ENCODE measurements around the gene CEP55.

The CEP55 gene

GRCh38 chr10:93469454-93469853 lies 27.0 kb upstream of the CEP55 start:
- no peak for DNase-seq

- no peak for DNase-seq
These were observed 25.2 kb upstream of the CEP55 start for GRCh38 chr10:93471110-93471651.

GRCh38 chr10:93473161-93473560 lies 23.3 kb upstream of the CEP55 start:
- no peak for DNase-seq

- DNase-seq: no peak
These were observed 22.5 kb upstream of the CEP55 start for GRCh38 chr10:93473804-93474472.

GRCh38 chr10:93475227-93475626 lies 21.2 kb upstream of the CEP55 start:
- no peak for DNase-seq

GRCh38 chr10:93475871-93476270 lies 20.5 kb upstream of the CEP55 start:
- DNase-seq: no peak

DNA sequence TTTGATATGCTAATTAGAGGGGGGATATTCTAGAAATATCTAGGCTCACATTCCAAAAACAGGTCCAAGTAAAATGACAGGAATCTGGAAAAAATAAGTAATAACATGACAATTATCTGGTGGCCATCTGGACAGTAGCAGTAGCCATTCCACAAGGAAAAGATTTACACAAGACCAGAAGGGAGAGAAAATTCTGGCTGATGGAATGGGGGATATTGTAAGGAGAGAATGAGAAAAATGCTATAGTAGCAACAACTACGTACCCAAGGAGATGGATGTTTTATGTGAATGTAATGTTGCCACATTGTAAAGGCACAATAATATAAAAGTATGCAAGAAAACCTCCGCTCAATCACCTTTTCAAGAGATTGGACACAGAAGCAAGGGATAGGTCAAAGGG lies 19.7 kb upstream of the CEP55 start:
- DNase-seq: no peak

GRCh38 chr10:93478873-93479272 lies 17.5 kb upstream of the CEP55 start:
- DNase-seq: no peak

DNA sequence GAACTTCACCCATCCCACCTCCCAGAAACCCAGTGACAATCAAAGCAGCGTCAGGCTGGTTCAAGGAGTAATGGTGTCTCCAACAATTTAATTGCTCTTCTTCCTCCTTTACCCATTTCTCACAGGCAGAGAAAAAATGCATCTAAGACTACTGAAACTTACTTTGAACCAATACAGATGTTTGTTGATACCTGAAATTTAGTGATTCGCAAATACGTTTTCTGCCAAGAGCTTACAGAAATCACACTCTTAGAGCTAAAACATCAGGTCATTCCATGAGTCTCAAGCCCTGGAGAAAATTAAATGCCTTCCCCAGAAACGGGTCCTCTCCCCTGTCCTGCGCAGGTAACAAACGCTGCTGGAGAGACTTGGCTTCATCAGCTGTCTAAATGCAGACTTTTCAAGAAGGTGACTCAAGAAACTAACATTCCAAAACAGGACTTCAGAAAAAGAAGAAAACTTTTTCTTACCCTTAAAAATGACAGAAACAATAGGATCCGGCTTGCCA lies 14.7 kb upstream of the CEP55 start:
- no peak for DNase-seq

GRCh38 chr10:93482145-93482834 lies 14.1 kb upstream of the CEP55 start, which contains the start of gene MYOF:
TSS of gene MYOF (minus strand) at chr10:93482334. CDS start at chr10:93482194, 140 bp downstream.
- DNase-seq: peak in 10 of 51 donors; percentile 3 to 37 (median 20)

DNA sequence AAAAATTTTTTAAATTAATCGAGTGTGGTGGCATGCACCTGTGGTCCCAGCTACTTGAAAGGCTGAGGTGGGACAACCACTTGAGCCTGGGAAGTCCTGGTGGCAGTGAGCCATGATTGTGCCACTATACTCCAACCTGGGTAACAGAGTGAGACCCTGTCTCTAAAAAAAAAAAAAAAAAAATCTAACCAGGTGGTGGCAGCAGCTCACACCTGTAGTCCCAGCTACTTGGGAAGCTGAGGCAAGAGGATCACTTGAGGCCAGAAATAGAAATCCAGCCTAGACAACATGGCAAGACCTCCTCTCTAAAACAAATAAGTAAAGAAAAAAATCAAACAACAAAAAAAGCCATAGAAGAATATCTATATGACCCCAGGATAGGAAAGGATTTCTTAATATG lies 10.7 kb upstream of the CEP55 start:
- DNase-seq: no peak

GRCh38 chr10:93488956-93489528 lies 7.4 kb upstream of the CEP55 start:
- no peak for DNase-seq

DNA sequence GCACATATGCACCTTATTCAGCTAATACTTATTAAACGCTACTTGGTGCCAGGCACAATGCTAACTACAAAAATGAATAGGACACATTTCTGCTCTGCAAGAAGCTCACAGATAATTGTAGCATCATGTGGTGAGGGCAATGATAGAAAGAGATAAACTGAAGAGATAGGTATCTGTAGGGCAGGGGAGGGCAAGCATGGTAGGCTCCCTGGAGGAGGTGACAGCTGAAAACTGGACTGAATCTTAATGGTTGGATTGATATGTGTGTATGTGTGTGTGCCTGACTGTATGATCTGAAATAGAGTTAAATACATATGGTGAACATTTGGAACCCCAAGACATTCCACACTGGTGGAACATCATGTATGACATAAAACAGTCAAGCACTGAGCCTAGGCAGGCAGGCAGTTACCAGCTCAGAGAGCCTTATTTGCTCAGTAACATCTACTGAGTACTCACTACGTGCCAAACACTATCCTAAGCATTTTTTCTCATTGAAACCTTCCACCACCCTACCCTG lies 4.8 kb upstream of the CEP55 start:
- no peak for DNase-seq

GRCh38 chr10:93493162-93493561 lies 3.2 kb upstream of the CEP55 start:
- DNase-seq: no peak

- no peak for DNase-seq
These were observed 1.9 kb upstream of the CEP55 start for GRCh38 chr10:93494494-93494893.

DNA sequence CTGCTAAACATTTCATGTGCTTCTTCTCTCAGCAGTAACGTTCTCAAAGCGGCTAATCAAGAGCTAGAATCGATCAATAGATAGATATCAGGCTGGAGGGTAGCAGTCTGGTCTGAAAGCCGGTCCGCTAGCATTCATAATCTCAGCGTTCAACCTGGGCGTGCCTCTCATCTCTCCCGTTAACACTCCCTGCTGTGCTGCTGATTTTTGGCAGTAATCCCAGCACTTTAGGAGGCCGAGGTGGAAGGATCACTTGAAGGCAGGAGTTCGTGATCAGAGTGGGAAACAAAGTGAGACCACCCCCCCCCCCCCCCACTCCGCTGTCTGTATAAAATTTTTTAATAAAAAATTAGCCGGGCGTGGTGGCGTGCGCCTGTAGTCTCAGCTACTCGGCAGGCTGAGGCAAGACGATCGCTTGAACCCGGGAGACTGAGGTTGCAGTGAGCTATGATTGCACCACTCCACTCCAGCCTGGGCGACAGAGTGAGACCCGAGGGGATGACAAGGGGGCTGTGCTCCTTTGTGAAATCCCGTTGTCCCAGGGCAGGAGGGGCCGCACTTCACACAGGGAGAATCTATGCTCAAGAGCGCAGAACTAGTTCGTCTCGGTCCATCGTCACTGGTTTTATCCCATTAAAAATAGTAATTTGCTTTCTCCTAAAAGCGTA lies 624 bp upstream of the CEP55 start:
- DNase-seq: peak in 3 of 51 donors; percentile 34 to 52 (median 45)

DNA sequence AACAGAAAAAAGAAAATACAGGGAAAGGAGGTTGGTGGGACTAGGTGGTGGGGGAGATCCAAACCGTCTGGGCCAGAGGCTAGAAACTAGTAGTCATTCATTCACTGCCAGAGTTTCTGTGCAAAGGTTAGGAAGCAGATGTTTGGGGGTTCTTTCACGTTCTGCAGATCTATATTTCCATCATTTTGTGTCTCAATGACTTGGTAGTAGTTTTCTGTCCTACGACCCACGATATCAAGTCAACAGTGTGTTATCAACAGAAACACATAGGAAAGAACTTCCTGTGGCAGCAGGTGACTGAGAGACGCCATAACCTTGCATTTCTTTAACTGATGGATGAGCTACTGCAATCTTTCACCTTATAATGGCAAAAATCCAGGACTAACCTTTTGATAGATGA lies 1.8 kb downstream of the CEP55 start:
- DNase-seq: no peak

DNA sequence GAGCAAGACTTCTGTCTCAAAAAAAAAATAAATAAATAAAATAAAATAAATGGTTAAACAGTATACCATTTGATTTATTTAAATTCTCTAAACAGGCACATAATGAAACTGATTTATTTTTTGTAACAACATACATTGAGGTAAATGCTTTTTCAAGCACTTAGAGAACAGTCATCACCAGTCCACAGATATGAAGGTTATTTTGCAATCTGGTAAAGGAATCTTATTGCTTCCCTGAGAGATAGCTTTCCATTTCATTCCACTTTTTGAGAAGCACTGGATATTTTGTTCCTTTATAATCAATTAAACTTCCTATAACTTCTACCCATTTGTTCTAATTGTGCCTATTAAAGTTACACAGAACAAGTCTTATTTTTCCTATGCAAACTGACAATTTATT lies 5.2 kb downstream of the CEP55 start:
- DNase-seq: no peak

GRCh38 chr10:93503075-93503474 lies 6.7 kb downstream of the CEP55 start:
- DNase-seq: no peak

GRCh38 chr10:93505075-93505474 lies 8.7 kb downstream of the CEP55 start:
- no peak for DNase-seq

GRCh38 chr10:93509816-93510215 lies 13.4 kb downstream of the CEP55 start:
- no peak for DNase-seq

DNA sequence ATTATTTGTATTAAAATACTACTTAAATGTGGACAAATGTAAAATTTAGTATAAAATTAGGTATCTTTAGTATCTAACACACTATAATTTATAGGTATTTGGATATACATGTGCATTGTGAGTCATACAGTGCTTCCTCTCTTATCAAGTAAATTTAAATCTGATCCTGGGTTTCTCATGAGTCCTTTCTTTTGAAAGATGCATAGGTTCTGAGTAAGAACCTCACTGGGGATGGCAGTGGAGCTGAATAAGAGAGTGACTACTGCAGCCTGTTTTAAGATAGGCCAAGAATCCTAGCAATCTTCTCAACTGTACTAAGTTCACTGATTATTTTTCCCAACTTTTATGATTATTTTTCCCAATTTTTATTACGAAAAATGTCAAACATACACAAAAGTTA lies 16.2 kb downstream of the CEP55 start:
- DNase-seq: no peak

Data from hypothalamus (tissue), 51 donors.